Retinal pigment epithelial cell (primary cell): ENCODE measurements around the gene MGST3.
"Not testable (repeated sequence)": the region's sequence is repeated elsewhere in the genome, so short reads cannot be mapped to it uniquely, and the experiment has no call there.

Experiments
- DNase-seq: peaks from one replicate; pipeline ENCODE4 v3.0.0-alpha.2; 2010; ENCODE audit warnings: low read depth
- H3K4me3 ChIP-seq: 2 replicates; pipeline ENCODE4 v1.5.1; 2011; ENCODE audit warnings: mild to moderate bottlenecking, low read length, control low read depth, moderate library complexity
- CTCF ChIP-seq: conservative IDR thresholded peaks from 2 replicates; pipeline ENCODE4 v1.5.1; 2011; ENCODE audit warnings: low read depth, low read length, control low read depth, inconsistent platforms

The MGST3 gene

GRCh38 chr1:165630629-165631341 lies at the start of gene MGST3:
Gene MGST3, plus strand, starts transcription at chr1:165631234. Its CDS starts 18,614 bp downstream, at chr1:165649848.
- H3K4me3 ChIP-seq: peak within 1 kb of the TSS; percentile 97
- peak; percentile 90 for DNase-seq
- TF ChIP-seq CTCF: no peak

- TF ChIP-seq CTCF: no peak
- no peak for DNase-seq
- H3K4me3 ChIP-seq: no peak overlapping the region
These were observed 49.1 kb upstream of the MGST3 start for GRCh38 chr1:165581926-165582325.

- DNase-seq: no peak
- H3K4me3 ChIP-seq: no peak overlapping the region
- no peak for TF ChIP-seq CTCF
These were observed 44.6 kb upstream of the MGST3 start for GRCh38 chr1:165586398-165586797.

- not testable (repeated sequence) for DNase-seq, H3K4me3 ChIP-seq
These were observed 39.6 kb upstream of the MGST3 start for GRCh38 chr1:165591391-165591790.

- no peak for DNase-seq
- no peak overlapping the region for H3K4me3 ChIP-seq
- TF ChIP-seq CTCF: peak; percentile 87
These were observed 37.9 kb upstream of the MGST3 start for GRCh38 chr1:165592945-165593823.

- DNase-seq: no peak
- no peak for TF ChIP-seq CTCF
- no peak overlapping the region for H3K4me3 ChIP-seq
These were observed 35.6 kb upstream of the MGST3 start for GRCh38 chr1:165595246-165595938.
